ENCODE data around the gene CLDN17.

GRCh38 chr21:30153697-30154340, 12.8 kb downstream of the CLDN17 start:
- TF ChIP-seq, protein P1, sequence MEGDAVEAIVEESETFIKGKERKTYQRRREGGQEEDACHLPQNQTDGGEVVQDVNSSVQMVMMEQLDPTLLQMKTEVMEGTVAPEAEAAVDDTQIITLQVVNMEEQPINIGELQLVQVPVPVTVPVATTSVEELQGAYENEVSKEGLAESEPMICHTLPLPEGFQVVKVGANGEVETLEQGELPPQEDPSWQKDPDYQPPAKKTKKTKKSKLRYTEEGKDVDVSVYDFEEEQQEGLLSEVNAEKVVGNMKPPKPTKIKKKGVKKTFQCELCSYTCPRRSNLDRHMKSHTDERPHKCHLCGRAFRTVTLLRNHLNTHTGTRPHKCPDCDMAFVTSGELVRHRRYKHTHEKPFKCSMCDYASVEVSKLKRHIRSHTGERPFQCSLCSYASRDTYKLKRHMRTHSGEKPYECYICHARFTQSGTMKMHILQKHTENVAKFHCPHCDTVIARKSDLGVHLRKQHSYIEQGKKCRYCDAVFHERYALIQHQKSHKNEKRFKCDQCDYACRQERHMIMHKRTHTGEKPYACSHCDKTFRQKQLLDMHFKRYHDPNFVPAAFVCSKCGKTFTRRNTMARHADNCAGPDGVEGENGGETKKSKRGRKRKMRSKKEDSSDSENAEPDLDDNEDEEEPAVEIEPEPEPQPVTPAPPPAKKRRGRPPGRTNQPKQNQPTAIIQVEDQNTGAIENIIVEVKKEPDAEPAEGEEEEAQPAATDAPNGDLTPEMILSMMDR (conservative IDR thresholded peaks at IDR 0.05 in 1 of 2, IDR thresholded peaks at IDR 0.05 in 1 of 2; ENCODE audit: low read depth in 1 of 2, low read length in 2 of 2), result no peak
- TF ChIP-seq EZH2 (IDR thresholded peaks at IDR 0.05; ENCODE audit: low read length, missing control alignments), result no peak

All from fibroblast of lung (primary cell).